Embryonic facial prominence (tissue), 1 donor: ENCODE results near the gene GRIN1.

Experiments used
- DNase-seq: peaks from one replicate; pipeline ENCODE4 v3.0.0-alpha.2; 2016; ENCODE audit errors: extremely low spot score

GRIN1 gene

DNA sequence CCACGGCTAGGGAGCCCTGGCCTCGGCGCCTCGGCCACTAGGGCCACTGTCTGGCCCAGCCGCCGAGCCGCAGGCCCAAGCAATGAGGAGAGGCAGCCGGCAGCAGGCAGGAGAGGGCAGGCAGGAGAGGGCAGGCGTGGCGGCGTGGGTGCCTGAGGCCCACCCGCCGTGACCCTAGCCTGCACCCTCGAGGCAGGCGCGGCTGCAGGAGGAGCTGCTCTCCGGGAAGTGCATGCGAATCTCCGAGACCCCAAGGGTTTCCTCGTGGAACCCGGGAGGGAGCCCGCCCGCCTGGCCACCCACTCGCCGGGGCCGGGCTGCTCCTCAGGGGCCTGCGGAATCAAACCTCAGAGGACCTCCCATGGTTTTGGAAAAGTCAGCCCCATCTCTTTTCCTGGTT lies 9.3 kb downstream of the GRIN1 start:
- no peak for DNase-seq

DNA sequence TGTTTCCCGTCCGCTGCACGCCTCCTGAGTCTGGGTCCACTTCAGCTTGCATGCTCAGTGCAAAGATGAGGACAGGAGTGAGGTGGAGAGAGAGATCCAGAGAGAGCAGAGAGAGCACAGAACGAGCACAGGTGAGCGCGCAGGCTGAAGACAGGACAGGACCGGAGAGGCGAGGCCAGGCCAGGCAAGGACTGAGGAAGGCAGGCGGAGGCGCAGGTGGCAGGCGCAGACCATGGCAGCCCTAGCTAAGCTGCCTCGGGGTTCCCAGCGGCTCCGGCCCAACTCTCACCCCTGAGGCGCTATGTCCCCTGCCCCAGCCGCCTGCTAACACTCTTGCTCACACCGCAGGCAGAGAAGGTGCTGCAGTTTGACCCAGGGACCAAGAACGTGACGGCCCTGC lies 9.7 kb downstream of the GRIN1 start:
- no peak for DNase-seq

DNA sequence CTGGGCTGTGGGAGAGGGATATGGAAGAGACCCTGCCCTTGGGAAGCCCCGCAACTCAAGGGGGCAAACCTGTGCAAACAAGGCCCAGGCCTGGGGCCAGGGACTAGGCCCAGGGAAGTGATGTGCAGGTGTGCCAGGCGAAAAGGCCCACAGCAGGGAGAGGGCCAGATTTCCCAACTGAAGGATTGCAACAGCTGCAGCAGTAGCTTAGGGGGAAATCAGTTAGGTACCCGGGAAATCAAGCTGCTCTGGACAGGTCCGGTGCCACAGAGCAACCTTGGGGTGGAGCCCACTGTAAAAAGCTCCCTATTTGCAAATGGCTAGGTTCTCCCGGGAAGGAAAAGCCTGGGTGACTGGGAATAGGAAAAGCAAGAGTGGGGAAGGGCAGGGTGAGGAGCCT lies 10.4 kb downstream of the GRIN1 start:
- DNase-seq: no peak

DNA sequence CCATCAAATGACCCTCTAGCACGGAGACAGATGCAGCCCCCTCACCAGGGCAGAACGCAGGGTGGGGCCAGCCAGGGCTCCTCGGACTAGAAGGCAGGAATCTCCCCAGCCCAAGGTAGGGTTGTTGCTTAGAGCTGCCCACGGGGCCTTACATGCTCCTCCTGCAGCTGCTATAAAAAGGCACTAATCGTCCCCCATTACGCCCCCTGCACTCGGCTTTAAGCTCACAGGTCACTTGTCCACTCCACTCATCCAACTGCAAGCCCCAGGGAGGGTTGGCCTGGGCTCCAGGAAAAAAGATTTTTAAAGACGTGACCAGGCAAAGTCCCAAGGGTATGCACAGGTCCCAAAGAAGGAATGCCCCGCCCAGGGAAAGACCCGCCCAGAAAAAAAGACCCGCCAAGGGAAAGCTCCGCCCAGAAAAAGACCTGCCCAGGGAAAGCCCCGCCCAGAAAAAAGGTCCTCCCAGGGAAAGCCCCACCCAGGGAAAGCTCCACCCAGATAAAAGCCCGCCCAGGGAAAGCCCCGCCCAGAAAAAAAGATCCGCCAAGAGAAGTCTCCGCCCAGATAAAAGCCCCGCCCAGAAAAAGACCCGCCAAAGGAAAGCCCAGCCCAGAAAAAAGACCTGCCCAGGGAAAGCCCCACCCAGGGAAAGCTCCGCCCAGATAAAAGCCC lies 11.1 kb downstream of the GRIN1 start:
- DNase-seq: no peak

DNA sequence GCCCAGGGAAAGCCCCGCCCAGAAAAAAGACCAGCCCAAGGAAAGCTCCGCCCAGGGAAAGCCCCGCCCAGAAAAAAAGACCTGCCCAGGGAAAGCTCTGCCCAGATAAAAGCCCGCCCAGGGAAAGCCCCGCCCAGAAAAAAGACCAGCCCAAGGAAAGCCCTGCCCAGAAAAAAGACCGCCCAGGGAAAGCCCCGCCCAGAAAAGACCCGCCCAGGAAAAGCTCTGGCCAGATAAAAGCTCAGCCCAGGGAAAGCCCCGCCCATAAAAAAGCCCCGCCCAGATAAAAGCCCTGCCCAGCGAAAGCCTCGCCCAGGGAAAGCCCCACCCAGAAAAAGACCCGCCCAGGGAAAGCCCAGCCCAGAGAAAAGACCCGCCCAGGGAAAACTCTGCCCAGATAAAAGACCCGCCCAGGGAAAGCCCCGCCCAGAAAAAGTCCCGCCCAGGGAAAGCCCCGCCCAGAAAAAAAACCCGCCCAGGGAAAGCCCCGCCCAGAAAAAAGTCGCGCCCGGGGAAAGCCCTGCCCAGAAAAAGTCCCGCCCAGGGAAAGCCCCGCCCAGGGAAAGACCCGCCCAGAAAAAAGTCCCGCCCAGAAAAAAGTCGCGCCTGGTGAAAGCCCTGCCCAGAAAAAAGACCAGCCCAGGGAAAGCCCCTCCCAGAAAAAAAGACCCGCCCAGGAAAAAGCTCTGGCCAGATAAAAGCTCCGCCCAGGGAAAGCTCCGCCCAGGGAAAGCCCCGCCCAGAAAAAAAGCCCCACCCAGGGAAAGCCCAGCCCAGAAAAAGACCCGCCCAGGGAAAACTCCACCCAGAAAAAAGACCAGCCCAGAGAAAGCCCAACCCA lies 11.9 kb downstream of the GRIN1 start:
- no peak for DNase-seq

DNA sequence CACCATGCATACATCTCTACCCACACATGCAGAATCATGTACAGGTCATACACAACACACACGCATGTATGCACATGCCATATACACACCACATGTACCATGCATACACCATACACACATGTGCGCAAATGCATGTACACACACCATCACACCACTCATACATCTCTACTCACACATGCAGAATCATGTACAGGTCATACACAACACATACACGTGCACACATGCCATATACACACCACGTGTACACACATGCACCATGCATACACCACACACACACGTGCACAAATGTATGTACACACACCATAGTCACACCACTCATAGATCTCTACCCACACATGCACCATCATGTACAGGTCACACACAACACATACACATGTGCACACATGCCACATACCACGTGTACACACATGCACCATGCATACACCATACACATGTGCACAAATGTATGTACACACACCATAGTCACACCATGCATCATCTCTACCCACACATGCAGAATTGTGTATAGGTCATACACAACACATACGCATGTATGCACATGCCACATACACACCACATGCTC lies 14.0 kb downstream of the GRIN1 start:
- no peak for DNase-seq

DNA sequence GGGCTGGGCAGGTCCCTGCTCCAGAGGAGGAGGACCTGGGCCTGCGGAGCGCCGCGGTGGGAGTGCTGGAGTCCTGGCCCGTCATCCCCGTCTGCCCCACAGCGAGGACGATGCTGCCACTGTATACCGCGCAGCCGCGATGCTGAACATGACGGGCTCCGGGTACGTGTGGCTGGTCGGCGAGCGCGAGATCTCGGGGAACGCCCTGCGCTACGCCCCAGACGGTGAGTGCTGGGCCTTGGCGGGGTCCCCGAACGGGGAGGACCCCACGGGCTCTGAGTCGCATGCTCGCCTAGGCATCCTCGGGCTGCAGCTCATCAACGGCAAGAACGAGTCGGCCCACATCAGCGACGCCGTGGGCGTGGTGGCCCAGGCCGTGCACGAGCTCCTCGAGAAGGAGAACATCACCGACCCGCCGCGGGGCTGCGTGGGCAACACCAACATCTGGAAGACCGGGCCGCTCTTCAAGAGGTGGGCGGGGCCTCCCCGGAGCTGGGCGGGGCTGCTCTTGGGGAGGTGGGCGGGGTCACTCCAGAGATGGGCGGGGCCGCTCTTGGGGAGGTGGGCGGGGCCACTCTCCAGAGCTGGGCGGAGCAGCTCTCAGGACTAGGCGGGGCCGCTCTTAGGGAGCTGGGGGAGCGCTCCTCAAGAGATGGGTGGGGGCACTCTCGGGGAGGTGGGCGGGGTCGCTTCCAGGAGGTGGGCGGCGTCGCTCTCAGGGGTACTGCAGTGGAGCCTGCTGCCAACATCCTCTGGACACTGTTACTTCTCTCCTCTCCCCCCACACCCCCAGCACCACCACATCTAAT lies 17.8 kb downstream of the GRIN1 start:
- DNase-seq: no peak

DNA sequence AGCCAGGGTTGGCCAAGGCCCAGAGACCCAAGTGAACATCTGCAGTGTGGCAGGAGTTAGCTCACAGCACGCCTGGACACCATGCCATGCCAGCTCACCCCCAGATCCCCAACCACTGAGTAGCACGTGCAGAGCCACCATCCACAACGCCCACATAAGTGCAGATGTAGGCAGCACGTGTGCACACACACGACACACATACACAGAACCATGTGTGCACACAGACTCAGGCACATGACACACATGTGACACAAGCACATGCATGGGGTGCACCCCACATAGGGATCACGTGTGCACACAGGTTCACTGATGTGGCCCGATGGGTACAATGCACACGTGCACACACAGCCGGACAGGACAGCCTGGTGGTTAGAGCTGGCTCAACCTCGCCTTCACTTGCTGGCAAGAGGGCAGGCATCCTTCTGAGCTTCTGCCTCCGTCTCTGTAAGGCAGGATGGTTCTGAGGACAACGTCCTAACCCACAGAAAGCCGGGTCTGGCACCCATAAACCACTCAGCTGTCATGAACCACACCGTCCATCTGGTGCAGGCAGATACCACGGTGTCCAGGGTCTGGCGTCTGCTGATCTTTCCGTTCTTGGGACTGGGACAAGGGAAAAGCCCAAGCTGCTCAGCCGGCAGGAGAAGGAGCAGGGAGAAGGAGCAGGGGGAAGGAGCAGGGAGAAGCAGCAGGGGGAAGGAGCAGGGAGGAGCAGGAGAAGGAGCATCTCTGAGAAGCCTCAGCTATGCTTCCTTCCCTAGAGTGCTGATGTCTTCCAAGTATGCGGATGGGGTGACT lies 18.9 kb downstream of the GRIN1 start:
- no peak for DNase-seq

DNA sequence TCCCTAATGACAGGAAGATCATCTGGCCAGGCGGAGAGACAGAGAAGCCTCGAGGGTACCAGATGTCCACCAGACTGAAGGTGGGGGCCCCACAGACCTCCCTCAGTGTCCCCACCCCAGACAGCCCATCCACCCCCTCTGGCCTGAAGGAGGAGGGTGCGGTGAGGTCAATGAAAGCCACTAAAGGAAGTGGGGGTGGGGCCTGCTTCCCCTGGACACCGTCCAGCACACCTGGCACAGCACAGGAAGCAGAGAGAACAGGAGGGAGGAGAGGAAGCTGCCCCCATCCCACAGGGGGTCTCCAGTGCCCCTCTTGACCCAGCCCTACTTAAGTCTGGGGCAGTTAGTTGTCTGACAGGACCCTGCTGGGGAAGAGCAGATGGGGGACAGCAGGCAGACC lies 19.7 kb downstream of the GRIN1 start:
- DNase-seq: no peak

DNA sequence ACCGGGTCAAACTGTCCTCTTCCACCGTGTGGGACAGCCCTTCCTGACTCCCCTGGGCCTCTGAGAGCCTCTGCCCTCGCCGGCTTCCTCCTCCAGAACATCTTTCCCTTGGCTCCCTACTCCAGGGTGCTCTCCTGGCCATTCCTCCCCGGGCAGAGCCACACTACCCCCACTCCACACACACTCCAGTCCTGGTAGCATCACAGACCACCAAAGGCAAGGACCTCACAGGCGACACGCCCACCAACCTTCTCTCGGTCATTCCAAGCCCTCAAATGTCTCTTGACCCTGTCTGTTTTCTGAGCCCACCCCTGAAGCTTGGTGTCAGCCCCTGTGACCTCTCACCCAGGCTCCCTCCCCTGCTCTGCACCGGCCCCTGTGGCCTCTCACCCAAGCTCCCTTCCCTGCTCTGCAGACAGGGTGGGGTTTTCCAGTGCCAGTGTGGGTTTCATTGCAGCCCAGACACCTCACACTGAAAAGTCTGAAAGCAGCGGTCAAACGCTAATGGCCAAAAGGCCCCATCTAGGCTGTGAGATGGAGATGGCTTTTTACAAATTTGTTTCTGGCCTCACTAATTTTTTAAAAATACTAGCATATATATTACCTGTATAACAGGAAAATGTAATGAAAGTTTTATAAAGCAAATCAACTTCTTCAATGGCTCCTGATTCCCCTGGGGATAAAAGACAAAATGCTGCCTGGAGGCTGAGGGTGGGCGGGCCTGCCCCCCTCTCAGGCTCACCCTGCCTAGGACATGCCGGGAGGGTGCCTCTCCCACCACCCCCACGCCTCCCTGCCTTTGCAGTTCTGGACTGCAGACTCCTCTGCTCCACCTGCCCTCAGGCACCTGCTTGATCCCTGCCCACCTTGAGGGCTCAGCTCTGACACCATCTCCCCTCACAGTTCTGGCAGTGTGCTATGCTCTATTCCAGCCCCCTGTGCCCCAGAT lies 20.4 kb downstream of the GRIN1 start:
- DNase-seq: no peak

DNA sequence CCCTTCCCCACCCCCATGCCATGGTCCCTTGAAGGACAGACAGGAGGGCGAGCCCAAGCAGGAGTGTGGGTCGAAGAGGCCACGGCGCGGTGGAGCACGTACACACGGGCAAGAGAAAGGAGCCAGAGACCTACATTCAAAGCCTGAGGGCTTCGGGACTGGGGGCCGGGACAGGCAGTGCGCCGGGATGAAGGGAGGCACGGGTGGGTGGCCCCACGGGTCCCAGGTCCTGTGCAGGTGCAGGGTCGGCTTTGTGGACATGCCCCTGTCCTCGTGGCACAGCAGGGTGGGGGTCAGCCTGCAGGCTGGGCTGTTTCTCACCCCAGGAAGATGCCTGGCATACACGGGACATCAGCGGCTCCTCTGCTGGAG lies 21.1 kb downstream of the GRIN1 start:
- no peak for DNase-seq

DNA sequence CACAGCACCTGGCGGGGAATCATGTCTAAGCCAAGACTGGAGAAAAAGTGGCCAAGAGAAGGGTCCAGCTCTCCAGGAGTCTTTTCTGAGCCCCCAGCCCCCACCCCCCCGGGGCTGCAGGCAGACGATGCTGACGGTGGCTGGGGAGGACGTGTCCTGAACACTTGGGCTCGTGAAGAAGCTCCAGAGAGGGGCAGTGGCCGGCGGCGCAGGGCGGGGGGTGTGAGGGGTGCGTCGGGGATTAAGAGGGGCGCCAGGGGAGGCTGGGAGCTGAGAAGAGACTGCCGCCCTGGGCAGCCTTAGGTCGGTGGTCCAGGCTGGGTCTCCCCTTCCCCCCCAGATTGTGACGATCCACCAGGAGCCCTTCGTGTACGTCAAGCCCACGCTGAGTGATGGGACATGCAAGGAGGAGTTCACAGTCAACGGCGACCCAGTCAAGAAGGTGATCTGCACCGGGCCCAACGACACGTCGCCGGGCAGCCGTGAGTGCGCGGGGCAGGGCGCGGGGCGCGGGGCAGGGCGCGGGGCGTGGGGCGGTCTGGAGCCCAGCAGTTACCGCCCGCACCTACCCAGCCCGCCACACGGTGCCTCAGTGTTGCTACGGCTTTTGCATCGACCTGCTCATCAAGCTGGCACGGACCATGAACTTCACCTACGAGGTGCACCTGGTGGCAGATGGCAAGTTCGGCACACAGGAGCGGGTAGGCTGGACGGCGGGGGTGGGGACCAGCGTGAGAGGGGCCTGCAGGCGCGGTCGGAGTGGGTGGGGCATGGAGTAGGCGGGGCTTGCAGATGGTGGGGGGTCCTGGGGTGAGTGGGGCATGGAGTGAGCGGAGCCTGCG lies 22.0 kb downstream of the GRIN1 start:
- DNase-seq: no peak

DNA sequence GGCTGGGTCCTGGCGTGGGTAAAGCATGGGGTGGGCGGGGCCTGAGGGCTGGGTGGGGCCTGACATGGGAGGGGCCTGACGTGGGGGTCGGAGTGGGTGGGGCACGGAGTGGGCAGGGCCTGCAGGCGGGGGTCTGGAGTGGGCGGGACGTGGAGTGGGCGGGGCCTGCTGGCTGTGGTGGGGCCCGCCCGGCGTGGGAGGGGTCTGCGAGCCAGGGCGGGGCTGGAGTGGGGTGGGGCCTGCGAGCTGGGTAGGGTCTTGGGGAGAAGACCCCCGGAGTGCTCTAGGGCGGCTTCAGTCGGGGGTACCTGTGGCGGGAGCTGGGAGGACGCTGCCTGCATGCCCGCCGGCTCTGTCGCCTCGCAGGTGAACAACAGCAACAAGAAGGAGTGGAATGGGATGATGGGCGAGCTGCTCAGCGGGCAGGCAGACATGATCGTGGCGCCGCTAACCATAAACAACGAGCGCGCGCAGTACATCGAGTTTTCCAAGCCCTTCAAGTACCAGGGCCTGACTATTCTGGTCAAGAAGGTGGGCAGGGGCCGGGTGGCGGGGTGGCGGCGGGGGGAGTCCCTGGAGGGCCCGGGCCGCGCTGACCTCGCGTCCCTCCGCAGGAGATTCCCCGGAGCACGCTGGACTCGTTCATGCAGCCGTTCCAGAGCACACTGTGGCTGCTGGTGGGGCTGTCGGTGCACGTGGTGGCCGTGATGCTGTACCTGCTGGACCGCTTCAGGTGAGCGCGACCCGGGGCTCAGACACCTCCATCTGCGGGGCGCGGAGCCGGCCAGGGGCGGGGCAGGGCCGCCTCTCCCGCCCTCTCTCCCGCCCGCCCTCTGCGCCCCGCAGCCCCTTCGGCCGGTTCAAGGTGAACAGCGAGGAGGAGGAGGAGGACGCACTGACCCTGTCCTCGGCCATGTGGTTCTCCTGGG lies 22.9 kb downstream of the GRIN1 start:
- DNase-seq: no peak

DNA sequence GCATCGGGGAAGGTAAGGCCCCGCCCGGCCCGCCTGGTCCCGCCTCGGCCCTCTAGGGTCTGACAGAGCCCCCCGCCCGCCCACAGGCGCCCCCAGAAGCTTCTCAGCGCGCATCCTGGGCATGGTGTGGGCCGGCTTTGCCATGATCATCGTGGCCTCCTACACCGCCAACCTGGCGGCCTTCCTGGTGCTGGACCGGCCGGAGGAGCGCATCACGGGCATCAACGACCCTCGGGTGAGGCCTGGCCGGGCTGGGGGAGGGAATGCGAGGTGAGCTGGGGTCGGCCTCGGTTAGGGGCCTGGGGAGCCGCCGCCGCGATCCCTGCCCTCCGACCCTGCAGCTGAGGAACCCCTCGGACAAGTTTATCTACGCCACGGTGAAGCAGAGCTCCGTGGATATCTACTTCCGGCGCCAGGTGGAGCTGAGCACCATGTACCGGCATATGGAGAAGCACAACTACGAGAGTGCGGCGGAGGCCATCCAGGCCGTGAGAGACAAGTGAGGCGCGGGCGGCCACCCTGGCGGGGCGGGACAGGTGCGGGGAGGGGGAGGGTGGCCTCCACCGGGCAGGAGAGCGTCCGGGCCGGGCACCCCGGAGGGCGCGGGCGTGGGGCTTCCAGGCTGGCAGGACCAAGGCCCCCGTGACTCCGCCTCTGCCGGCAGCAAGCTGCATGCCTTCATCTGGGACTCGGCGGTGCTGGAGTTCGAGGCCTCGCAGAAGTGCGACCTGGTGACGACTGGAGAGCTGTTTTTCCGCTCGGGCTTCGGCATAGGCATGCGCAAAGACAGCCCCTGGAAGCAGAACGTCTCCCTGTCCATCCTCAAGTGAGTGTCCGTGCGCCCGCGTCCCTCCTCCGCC lies 23.8 kb downstream of the GRIN1 start:
- DNase-seq: no peak

DNA sequence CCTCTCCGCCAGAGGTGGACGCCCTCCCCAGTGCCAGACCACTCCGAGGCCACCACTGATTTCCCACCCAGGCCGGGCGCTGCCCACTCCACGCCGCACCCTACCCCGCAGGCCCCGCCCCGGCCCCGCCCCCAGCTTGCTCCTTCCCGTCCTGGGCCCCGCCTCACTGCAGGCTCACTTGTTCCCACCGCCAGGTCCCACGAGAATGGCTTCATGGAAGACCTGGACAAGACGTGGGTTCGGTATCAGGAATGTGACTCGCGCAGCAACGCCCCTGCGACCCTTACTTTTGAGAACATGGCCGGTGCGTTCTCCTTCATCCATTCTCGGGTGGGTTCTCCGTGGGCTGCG lies 24.4 kb downstream of the GRIN1 start:
- DNase-seq: no peak

DNA sequence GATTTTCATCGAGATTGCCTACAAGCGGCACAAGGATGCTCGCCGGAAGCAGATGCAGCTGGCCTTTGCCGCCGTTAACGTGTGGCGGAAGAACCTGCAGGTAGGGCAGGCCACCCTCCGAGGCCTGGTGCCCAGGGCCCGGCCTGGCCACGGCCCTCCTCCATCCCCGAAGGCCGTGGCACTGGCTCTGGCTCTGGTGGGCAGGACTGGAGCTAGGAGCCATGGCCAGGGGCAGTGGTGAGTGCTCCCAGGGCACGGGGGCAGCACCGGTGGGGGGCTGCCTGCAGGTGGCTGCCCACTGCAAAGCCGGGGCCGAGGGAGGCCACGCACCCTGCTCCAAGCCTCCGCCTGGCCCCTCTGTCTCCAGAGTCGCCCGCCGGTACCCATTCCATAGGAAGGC lies 24.9 kb downstream of the GRIN1 start:
- DNase-seq: no peak
